Pons (tissue), 1 donor: Measurements from ENCODE around the gene ATP11A.
"Not testable (repeated sequence)": the region's sequence is repeated elsewhere in the genome, so short reads cannot be mapped to it uniquely, and the experiment has no call there.

Source experiments
- DNase-seq: peaks from one replicate; pipeline ENCODE4 v3.0.0-alpha.2; 2016; ENCODE audit warnings: low spot score

The ATP11A gene

GRCh38 chr13:112692586-112692985 is 2.7 kb downstream of the ATP11A start:
- no peak for DNase-seq

GRCh38 chr13:112693831-112694497 is 4.1 kb downstream of the ATP11A start:
- DNase-seq, result peak; percentile 45

GRCh38 chr13:112695121-112695520 is 5.3 kb downstream of the ATP11A start:
- DNase-seq, result no peak

- no peak for DNase-seq
Measured at GRCh38 chr13:112696001-112696868, 6.4 kb downstream of the ATP11A start.

GRCh38 chr13:112696869-112697465 is 7.1 kb downstream of the ATP11A start:
- DNase-seq, result no peak

GRCh38 chr13:112697756-112698655 is 8.2 kb downstream of the ATP11A start:
- DNase-seq, result no peak

- no peak for DNase-seq
Measured at GRCh38 chr13:112699322-112699918, 9.6 kb downstream of the ATP11A start.

GRCh38 chr13:112700291-112701060 is 10.6 kb downstream of the ATP11A start:
- DNase-seq, result no peak

GRCh38 chr13:112702341-112702985 is 12.6 kb downstream of the ATP11A start:
- no peak for DNase-seq

GRCh38 chr13:112702986-112703379 is 13.1 kb downstream of the ATP11A start:
- DNase-seq, result no peak

- no peak for DNase-seq
Measured at GRCh38 chr13:112703449-112704284, 13.8 kb downstream of the ATP11A start.

GRCh38 chr13:112704308-112705145 is 14.7 kb downstream of the ATP11A start:
- DNase-seq, result no peak

- no peak for DNase-seq
Measured at GRCh38 chr13:112705286-112705685, 15.4 kb downstream of the ATP11A start.

- no peak for DNase-seq
Measured at GRCh38 chr13:112706171-112706570, 16.3 kb downstream of the ATP11A start.

- no peak for DNase-seq
Measured at GRCh38 chr13:112708560-112709240, 18.9 kb downstream of the ATP11A start.

GRCh38 chr13:112709316-112709715 is 19.5 kb downstream of the ATP11A start:
- DNase-seq, result not testable (repeated sequence)
